ENCODE measurements around the gene SELENOO.

The SELENOO gene

GRCh38 chr22:50184902-50185374 lies 15.9 kb upstream of the SELENOO start:
- DNase-seq, result no peak

- DNase-seq, result peak; percentile 93
Measured at GRCh38 chr22:50185375-50186087, 15.3 kb upstream of the SELENOO start, which contains the start of gene TRABD. Gene TRABD, plus strand, starts transcription at chr22:50185913. Its CDS starts 7,148 bp downstream, at chr22:50193061.

- DNase-seq, result no peak
Measured at GRCh38 chr22:50186181-50186714, 14.6 kb upstream of the SELENOO start.

GRCh38 chr22:50186761-50187523 lies 13.9 kb upstream of the SELENOO start:
- no peak for DNase-seq

- DNase-seq, result no peak
Measured at GRCh38 chr22:50188356-50188755, 12.5 kb upstream of the SELENOO start.

GRCh38 chr22:50189184-50189848 lies 11.5 kb upstream of the SELENOO start:
- no peak for DNase-seq

GRCh38 chr22:50189849-50190181 lies 11.0 kb upstream of the SELENOO start:
- no peak for DNase-seq

GRCh38 chr22:50190182-50190940 lies 10.4 kb upstream of the SELENOO start:
- DNase-seq, result peak; percentile 46

GRCh38 chr22:50190941-50191741 lies 9.7 kb upstream of the SELENOO start:
- DNase-seq, result no peak

- no peak for DNase-seq
Measured at GRCh38 chr22:50192436-50193204, 8.2 kb upstream of the SELENOO start.

GRCh38 chr22:50193621-50194020 lies 7.2 kb upstream of the SELENOO start:
- DNase-seq, result no peak

- no peak for DNase-seq
Measured at GRCh38 chr22:50194037-50194805, 6.6 kb upstream of the SELENOO start.

GRCh38 chr22:50196256-50196655 lies 4.6 kb upstream of the SELENOO start:
- DNase-seq, result no peak

- DNase-seq, result no peak
Measured at GRCh38 chr22:50197000-50197800, 3.6 kb upstream of the SELENOO start.

GRCh38 chr22:50197856-50198623 lies 2.8 kb upstream of the SELENOO start:
- DNase-seq, result no peak

- DNase-seq, result no peak
Measured at GRCh38 chr22:50198624-50199017, 2.2 kb upstream of the SELENOO start.

- DNase-seq, result no peak
Measured at GRCh38 chr22:50199251-50199721, 1.5 kb upstream of the SELENOO start.

Measured in fibroblast of skin of scalp (primary cell).